ENCODE results near the gene AK5. TPM values are rescaled to one million over a fixed set of nuclear protein-coding genes. Genes with fewer than 3 reads are reported as not detected.

Gene AK5
- total RNA-seq, 2 donors from 2014 or later = 0.49 to 1.1 TPM

GRCh38 chr1:77556045-77556444, 274.2 kb downstream of the AK5 start:
- no peaks in the 10 kb centered on the region for H3K4me1 ChIP-seq
- no peak for TF ChIP-seq CTCF (IDR thresholded peaks at IDR 0.05)
- H3K36me3 ChIP-seq = no peaks in the 10 kb centered on the region
- no peak overlapping the region for H3K9ac ChIP-seq (ENCODE audit: low read depth in 2 of 2, low read length in 2 of 2)
- H3K4me3 ChIP-seq = no peak overlapping the region
- no peaks in the 10 kb centered on the region for H3K27me3 ChIP-seq
- DNase-seq = no peak
- intact Hi-C loops (cut with DNase I) = no loop called here
- no peaks in the 10 kb centered on the region for H3K9me3 ChIP-seq
- no peak overlapping the region for H3K27ac ChIP-seq

GRCh38 chr1:77557053-77557452, 275.2 kb downstream of the AK5 start:
- no peak overlapping the region for H3K4me3 ChIP-seq
- H3K9ac ChIP-seq (ENCODE audit: low read depth in 2 of 2, low read length in 2 of 2) = no peak overlapping the region
- no peaks in the 10 kb centered on the region for H3K36me3 ChIP-seq
- H3K27me3 ChIP-seq = no peaks in the 10 kb centered on the region
- no peak for DNase-seq
- intact Hi-C loops (cut with DNase I) = no loop called here
- no peaks in the 10 kb centered on the region for H3K9me3 ChIP-seq
- no peak for TF ChIP-seq CTCF (IDR thresholded peaks at IDR 0.05)
- no peaks in the 10 kb centered on the region for H3K4me1 ChIP-seq
- no peak overlapping the region for H3K27ac ChIP-seq

- DNase-seq = no peak
- TF ChIP-seq CTCF (IDR thresholded peaks at IDR 0.05) = no peak
- H3K36me3 ChIP-seq = no peaks in the 10 kb centered on the region
- intact Hi-C loops (cut with DNase I) = no loop called here
- H3K9me3 ChIP-seq = no peaks in the 10 kb centered on the region
- no peak overlapping the region for H3K9ac ChIP-seq (ENCODE audit: low read depth in 2 of 2, low read length in 2 of 2)
- no peak overlapping the region for H3K27ac ChIP-seq
- H3K4me1 ChIP-seq = no peaks in the 10 kb centered on the region
- no peak overlapping the region for H3K4me3 ChIP-seq
- no peaks in the 10 kb centered on the region for H3K27me3 ChIP-seq
These were observed 276.9 kb downstream of the AK5 start for GRCh38 chr1:77558591-77559164.

GRCh38 chr1:77560741-77561140, 278.9 kb downstream of the AK5 start:
- H3K27ac ChIP-seq = no peak overlapping the region
- no peaks in the 10 kb centered on the region for H3K4me1 ChIP-seq
- H3K27me3 ChIP-seq = no peaks in the 10 kb centered on the region
- intact Hi-C loops (cut with DNase I) = no loop called here
- no peak for TF ChIP-seq CTCF (IDR thresholded peaks at IDR 0.05)
- H3K9me3 ChIP-seq = no peaks in the 10 kb centered on the region
- no peak for DNase-seq
- no peak overlapping the region for H3K9ac ChIP-seq (ENCODE audit: low read depth in 2 of 2, low read length in 2 of 2)
- H3K36me3 ChIP-seq = peaks cover 11% of the 10 kb centered on the region
- H3K4me3 ChIP-seq = no peak overlapping the region

- no peak overlapping the region for H3K4me3 ChIP-seq
- no peak for DNase-seq
- H3K27me3 ChIP-seq = no peaks in the 10 kb centered on the region
- intact Hi-C loops (cut with DNase I) = no loop called here
- no peak overlapping the region for H3K9ac ChIP-seq (ENCODE audit: low read depth in 2 of 2, low read length in 2 of 2)
- no peak overlapping the region for H3K27ac ChIP-seq
- H3K36me3 ChIP-seq = peaks cover 11% of the 10 kb centered on the region
- no peaks in the 10 kb centered on the region for H3K4me1 ChIP-seq
- H3K9me3 ChIP-seq = no peaks in the 10 kb centered on the region
- TF ChIP-seq CTCF (IDR thresholded peaks at IDR 0.05) = no peak
These were observed 280.9 kb downstream of the AK5 start for GRCh38 chr1:77562596-77563150.
